ENCODE data around the gene TULP3.

GRCh38 chr12:2876431-2877046, 14.2 kb upstream of the TULP3 start:
- TF ChIP-seq POLR2A (IDR thresholded peaks at IDR 0.05): no peak
- TF ChIP-seq CTCF (IDR thresholded peaks at IDR 0.05): no peak
